T-helper 2 cell (primary cell): Measurements from ENCODE around the gene C4orf36.

Source experiments
- DNase-seq, 5 experiments: peaks; one replicate each; pipeline versions ENCODE4 v3.0.0 to v3.0.0-alpha.2; 2012 to 2022

The C4orf36 gene

DNA sequence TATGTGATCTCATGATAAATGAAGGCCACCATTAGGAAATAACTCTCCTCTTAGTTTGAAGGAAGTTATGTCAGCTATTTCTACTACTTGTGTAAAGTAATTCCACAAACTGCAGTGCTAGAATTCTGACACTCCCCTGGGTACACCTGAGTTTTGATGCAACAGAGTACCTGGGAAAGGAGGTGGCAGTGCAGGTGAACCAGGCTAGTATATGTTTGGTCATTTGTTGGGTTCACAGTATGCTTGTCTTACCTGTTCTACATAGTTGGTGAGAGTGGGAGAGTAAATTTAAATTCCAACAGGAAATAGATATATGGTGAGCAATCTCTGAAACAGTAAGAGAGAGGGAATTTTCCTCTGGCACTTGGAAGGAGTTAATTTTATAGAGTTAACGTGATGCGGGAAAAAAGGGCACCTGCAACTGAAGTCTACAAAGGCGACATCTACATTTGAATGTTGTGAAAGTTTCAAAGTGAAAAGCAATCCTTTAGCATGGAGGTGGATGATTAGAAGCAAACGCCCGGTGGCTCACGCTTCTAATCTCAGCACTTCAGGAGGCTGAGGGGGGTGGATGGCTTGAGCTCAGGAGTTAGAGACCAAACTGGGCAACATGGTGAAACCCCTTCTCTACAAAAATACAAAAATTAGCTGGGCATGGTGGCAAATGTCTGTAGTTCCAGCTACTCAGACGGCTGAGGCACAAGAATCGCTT lies 34.7 kb downstream of the C4orf36 start:
- DNase-seq = no peak

DNA sequence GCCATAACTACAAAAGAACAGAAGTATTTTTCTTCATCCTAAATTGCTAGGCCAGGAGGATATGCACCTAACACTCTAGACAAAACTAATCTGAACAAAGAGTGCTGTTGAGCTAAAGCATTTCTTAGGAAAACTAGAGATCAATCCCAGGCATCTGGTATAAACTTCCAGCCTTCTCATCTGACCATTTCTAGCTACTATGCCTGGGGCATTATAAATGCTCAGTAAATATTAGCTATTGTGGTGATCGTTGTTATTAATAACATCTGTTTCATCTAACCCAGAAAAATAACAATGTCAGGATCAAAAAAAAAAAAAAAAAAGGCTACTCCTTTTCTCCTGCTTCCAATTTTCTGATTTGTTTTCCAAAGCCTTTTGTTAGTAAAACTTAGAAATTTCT lies 35.3 kb downstream of the C4orf36 start:
- no peak for DNase-seq

DNA sequence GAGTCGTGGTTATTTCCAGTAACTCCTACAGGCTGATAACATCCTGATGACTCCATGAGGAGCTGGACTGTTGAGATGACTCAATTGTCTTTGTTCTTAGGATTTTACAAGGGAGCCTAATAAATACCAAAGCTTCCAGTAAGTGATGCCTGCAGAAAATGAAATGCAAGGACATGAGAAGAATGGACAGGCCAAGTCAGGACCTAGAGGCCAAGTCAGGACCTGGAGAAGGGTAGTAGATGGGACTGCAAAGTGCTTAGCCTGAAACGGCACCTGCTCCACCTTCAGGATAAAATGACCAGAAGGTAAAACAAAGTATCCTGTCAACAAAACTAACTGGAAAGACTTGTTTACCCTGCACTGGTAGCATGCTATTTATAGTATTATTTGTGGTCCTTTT lies 36.6 kb downstream of the C4orf36 start:
- DNase-seq = no peak

DNA sequence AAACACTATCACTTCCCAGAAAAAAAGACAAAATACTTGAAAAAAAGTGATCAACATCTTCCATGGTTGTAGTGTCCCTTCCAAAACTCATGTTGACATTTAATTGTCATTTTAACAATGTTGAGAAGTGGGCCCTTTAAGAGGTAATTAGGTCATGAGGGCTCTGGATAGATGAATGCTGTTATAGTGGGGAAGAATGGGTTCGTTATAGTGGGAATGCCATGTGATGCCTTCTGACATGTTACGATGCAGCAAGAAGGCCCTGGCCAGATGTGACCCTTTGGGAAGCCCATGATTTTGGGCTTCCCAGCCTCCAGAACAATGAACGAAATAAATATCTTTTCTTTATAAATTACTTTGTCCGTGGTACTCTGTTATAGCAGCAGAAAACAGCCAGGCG lies 39.0 kb downstream of the C4orf36 start:
- no peak for DNase-seq

DNA sequence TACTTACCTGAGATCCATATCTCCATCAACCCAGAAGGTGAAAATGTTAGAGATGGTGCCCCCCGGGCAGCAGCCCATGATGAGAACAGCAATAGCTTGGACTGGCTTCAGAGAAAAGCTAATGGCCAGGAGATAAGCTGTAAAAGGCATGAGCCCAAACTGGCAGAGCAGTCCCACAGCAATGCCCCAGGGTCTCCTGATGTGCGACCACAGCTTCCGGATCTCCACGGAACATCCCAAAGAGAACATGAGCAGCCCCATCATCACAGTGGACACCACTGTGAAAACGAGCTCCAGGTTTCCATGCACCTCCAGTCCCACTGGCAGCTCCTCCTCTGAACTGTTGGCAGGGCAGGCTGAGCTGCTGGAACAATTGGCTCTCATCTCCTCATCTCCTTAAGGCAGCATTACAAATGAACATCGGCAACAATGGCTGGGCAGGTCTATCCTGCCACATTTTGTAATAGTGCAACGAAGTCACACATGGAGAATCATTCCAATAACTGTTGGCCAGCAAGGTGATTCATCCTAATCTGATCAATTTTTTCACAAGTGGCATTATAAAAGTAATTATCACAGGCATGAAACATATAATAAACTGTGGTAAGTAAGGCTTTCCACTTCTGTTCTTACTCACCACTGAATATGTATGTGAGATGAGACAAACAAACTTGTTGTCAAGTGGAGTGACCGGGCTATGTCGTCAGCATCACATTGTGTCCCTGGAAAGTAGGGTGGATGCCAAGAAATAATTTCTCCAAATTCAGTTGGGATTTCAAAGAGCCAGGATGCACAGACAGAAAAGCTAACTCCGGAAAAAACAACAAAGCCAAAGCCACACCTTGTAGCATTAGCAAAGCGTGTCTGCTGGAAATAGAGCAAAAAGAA lies 43.2 kb downstream of the C4orf36 start, which contains the start of gene SLC10A6:
Gene SLC10A6 (minus strand): TSS at position 653 of the 888 bp plus-strand sequence. CDS start 269 bp downstream, at position 384.
- DNase-seq = no peak

DNA sequence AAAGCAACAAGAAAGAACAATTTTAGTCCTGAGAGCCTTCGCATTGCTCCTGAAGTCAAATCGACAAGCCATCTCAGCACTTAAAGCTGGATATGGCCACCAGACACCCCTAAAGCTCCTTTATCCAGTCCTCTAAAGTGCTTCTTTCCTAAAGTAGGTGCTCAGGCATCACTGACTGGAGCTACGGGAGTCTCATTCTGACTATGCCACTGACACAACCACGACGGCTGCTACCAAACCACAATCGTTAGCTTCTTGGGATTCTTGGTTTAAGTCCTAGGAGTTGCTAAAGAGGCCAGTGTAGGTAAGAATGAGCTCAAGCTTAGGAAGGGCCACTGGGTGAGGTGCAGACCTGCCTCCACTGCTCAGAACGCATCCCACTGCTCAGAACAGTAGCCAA lies 44.1 kb downstream of the C4orf36 start:
- no peak for DNase-seq

DNA sequence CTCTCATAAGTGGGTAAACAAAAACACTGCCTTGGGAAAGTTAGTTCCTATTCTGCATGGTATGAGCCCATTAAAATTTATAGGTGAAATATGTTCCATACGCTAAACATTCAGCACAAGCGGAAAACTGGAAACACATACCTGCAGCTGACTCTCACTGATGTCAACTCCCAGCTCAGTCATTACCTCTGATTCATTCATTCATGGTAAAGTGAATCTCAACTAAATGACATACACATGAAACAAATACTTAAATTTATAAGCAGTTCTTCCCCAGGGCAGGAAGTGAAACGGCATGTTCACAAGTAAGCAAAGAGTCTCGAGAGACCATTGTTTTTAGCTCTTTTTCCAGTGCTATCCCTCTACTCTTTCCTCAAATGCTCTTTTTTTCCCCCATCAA lies 44.7 kb downstream of the C4orf36 start:
- no peak for DNase-seq

DNA sequence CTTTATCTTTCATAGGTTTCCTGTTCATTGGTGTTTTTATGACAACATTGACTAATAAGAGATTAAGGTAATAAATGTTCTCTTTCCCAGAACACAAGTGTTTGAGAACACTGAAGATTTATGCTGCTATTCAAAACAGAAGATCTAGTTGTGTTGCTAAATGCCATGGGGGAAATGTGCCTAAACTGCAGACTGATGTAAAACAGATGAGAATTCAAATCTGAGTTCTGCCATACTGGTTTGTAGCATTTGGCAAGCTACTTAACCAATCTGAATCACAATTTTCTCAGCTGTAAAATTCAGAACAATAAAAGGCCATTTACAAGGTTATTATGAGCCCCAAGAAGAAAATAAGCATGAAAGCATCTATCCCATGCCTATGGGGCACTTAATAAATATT lies 45.3 kb downstream of the C4orf36 start:
- DNase-seq = no peak

DNA sequence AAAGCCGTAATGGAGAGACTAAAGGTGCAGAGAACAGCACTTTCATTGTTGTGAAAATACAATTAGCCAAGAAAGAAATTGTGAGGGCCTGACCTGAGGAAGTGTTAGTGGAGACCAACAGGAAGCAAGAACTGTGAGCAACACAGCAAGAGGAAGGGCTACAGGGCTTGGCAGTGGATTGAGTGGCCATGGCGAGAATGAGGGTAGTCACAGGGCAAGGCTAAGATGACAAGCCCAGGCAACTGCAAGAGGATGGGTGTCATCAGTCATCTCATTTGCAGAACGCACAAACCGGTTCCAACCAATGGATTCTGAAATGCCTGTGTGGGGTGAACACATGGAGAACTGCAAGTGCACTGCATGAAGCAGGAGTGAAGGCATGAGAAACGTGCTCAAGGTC lies 46.6 kb downstream of the C4orf36 start:
- no peak for DNase-seq

DNA sequence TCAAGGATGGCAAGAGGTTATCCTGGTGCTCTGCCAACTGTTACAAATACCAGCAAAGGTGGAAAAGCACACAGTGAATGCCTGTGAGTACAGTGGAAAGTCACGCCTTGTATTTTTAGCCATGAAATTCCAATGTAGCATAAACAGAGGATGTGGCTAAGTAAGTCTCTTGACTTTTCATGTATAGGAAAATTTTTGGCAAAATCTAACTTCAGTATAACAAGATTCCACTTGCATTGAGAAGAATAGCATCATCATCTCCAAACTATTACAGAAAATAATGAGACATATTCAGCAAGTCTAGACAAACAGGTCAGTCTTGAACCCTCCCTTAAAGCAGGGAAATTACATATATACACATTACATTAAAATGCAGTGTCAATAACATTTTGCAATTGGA lies 50.9 kb downstream of the C4orf36 start:
- DNase-seq = no peak

DNA sequence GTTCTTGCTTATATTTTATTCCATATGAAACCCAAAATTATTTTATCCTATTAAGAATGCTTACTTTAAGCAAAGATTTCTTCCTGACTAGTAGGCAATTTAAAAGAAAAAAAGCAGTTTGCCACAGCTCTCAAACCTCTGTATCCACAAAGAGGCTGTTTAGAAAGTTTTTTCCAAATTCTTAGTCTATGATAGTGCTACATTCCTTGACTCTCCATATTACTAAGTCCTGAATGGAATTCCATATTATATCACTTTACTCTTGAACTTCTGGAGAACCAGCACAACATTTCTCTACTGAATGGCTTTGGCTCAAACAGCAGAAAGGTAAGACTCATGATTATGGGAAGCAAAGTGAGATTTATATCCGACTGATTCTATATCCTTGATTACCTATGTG lies 51.4 kb downstream of the C4orf36 start:
- DNase-seq = no peak

DNA sequence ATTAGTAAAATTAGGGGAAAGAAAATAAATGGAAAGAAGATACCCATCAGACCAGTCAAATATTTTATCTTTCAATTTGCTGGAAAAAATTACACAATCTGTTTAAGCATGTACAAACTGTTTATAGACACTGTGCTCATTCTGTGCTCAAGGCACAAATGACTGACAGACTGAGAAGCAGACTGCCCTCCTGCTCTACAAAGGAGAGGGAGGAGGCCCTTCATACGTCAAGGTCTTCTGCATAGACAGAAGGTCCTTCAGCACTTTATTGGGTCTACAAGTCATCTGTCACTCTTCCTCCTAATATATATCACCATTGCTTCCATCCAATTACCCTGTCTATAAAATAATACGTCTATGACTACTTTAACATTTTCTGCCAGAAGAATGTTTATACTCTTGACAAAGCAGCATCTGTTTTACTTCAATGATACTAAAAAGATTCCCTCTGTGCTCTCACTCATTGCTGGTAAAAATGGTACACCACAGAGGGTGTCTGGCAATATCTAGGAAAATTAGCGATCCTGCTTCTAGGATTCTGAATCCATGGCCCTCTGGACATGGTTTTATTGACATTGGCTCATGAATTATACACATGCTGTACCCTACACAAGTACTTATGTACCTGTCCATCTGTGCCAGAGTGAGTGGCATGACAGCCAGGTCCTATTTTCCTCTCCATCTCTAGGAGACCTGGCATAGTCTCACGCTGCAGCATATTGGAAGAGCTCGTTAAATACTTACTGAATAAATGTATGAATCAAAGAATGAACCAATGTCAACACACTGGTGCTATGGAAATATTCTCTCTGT lies 54.3 kb downstream of the C4orf36 start:
- no peak for DNase-seq

DNA sequence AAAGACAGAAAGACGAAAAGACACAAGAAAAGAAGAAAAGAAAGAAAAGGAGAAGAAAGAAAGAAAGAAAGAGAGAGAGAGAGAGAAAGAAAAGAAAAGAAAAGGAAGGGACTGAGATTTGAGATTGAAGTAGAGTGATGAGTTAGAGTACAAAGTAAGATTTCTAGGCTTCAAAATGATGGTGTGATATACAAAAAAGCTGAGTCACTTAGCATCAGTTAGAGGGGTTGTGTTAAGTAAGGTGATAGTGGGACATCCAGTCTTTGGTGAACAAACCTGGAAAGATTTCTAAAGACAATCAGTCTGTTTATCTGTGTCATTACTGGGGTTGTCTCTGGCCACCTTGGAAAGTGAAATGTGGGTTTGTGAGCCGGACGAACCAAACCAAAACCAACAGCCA lies 56.5 kb downstream of the C4orf36 start:
- no peak for DNase-seq

DNA sequence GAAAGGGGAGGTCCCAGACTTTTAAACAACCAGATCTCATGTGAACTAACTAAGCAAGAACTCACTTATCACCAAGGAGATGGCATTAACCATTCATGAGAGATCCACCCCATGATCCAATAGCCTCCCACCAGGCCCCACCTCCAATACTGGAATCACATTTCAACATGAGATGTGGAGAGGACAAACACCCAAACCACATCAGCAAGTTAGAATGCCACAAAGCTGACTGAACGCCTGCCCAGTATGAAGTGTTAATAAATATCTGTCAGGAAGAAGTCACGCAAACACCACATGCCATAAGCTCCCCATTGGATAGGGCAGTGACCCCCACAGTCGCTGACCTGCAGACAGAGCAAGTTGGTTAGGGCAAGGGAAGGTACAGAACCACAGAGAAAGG lies 57.3 kb downstream of the C4orf36 start:
- no peak for DNase-seq

DNA sequence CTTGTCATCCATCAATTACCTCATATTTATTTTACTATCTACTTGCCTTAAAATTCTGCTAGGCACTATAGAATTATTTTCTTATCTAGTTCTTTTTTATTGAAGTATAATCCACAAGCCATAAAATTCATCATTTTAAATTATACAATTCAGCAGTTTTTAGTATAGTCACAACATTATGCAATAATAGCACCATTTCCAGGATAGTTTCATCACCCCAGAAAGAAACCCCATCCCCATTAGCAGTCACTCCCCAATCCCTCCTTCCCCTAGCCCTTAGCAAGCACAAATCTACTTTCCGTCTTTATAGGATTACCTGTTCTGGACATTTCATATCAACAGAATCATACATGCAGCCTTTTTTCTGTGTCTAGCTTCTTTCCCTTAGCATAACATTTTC lies 58.6 kb downstream of the C4orf36 start:
- no peak for DNase-seq

DNA sequence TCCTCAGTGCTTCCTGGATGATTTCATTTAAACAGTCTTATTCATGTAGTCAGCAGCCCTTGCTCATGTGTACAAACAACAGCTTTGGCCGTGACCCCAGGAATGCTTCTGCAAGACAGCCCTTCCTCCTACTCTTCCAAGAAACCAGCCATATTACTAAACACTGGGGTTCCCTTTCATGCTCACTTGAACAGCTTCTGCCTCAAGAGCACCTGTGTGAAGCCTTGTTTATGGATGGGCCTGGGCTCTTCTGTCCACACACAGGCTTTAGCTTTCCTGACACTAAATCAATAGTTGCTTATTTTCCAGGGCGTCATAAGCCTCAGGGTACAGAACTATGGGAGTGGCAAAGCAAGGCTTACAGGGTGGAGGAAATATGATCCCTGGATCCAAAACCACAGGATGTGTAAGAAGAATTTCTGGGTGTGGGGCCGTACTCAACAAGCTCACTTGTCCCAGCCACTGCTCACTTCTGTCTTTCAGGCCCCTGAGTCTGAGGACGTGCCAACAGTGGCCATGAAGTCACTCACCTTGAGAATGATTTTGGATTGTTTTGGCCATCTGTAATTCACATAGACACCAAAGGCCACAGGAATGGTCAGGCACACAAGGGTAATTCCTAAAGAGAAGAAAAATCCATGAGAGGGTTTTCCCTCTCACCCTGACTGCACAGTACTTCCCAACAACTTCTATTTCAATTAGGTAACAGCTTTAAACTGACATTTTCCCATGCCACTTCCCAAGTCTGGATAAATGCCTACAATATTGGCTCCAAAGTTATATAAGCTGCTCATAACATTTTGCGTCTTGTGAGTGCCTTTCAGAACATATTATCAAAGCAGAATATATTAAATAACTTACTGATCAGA lies 60.7 kb downstream of the C4orf36 start:
- DNase-seq = no peak
